GM19351 (cell line): ENCODE results near the gene GAS6.
"Not testable (repeated sequence)": the region's sequence is repeated elsewhere in the genome, so short reads cannot be mapped to it uniquely, and the experiment has no call there.

Experiments used
- ATAC-seq: cut with Tn5 transposase; IDR thresholded peaks from one replicate; pipeline ENCODE4 v1.9.1; 2021; ENCODE audit warnings: mild to moderate bottlenecking, moderate library complexity; ENCODE audit not compliant: unreplicated experiment

GAS6 gene

GRCh38 chr13:113874579-113875428 is 10.9 kb upstream of the GAS6 start:
- no peak for ATAC-seq

DNA sequence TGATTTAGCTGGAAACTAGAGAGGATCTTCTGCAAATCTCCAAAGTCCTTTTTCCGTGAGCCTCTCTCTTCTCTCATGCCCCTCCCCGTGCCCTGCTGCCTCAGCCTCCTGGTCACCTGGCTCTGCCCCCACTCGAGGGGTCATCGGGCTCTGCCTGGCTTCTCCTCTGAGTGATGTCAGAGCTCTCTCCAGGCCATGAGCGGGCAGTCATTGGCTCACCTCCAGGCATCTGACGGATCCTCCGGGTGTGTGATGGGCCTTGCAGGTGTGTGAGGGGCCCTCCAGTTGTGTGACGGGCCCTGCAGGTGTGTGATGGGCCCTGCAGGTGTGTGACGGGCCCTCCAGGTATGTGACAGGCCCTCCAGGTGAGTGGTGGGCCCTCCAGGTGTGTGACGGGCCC is 10.3 kb upstream of the GAS6 start:
- ATAC-seq = no peak

DNA sequence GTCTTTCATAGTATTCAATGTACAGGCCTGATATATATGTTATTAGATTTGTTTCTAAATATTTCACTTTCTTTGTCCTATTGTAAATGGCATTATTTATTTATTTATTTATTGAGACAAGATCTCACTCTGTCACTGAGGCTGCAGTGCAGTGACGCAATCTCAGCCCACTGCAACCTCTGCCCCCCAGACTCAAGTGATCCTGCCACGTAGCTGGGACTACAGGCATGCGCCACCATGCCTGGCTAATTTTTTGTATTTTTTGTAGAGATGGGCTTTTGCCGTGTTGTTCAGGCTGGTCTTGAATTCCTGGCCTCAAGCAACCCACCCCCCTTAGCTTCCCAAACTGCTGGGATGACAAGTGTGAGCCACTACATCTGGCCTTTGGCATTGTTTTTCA is 5.4 kb upstream of the GAS6 start:
- ATAC-seq = no peak

- not testable (repeated sequence) for ATAC-seq
Observed at GRCh38 chr13:113867913-113868312, 4.0 kb upstream of the GAS6 start.

- no peak for ATAC-seq
Observed at GRCh38 chr13:113865427-113865826, 1.6 kb upstream of the GAS6 start.

GRCh38 chr13:113864273-113864890 is 506 bp upstream of the GAS6 start:
- no peak for ATAC-seq

DNA sequence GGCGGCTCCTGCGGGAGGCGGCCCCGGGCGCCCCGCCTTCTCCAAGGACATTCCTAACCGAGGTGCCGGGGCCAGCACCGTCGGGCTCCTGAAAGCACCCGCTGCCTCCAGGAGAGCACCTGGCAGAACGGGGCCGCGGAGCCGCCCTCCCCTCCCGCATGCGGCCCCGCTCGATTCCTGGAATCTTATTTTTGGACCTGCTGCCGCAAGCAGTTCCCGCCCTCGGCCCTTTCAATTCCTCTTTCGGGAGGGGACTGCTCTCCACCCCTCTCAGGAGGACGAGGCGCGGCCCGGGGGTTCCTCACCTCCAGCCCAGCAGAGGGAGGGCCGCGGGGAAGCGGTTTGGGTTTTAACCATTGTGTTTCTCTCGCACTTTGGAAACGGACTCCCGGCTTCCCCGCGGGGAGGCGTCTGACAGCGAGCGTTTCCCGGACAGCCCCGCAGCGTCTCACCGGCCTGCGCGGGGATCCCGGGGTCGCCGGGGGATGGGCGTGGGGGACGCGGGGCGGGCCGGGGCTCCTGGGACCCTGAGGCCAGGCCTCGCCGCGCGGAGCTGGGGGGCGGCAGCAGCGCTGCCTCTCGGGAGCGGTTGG is 849 bp downstream of the GAS6 start:
- ATAC-seq = no peak

GRCh38 chr13:113862191-113862930 is 1.5 kb downstream of the GAS6 start:
- ATAC-seq = no peak

GRCh38 chr13:113861433-113862030 is 2.3 kb downstream of the GAS6 start:
- no peak for ATAC-seq

DNA sequence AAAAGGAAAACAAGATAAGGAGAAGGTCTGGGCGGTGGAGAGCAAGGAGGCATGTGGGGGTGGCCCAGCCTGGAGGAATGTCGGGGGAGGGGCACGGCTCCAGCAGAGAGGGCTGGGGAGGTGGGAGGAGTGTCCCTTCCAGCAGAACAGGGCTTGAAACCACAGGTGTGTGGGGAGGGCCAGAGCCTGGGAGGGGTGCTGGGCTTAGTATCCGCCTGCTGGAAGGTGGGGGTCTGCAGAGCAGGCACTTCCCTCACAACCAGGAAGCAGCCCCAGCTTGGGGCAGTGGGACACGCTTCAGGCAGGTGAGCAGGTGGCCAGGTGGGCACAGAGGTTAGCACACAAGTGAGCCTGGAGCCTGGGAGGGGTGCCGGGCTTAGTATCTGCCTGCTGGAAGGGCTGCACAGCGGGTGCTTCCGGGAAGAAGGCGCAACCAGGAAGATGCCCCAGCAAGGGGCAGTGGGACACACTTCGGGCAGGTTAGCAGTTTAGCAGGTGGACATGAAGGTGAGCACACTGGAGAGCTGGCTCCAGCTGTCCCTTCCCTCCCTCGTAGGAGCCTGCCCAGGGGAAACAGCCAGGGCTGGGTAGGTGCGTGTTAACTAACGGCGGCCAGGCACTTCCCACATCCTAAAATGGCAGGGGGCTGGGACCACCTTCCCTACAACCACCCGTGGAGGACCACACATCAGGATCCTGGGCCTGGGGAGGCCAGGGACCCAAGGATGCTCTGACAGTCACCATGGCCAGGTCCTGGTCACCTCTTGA is 3.0 kb downstream of the GAS6 start:
- ATAC-seq = no peak

GRCh38 chr13:113860051-113860664 is 3.7 kb downstream of the GAS6 start:
- ATAC-seq = no peak

GRCh38 chr13:113859311-113860050 is 4.4 kb downstream of the GAS6 start:
- ATAC-seq = no peak

DNA sequence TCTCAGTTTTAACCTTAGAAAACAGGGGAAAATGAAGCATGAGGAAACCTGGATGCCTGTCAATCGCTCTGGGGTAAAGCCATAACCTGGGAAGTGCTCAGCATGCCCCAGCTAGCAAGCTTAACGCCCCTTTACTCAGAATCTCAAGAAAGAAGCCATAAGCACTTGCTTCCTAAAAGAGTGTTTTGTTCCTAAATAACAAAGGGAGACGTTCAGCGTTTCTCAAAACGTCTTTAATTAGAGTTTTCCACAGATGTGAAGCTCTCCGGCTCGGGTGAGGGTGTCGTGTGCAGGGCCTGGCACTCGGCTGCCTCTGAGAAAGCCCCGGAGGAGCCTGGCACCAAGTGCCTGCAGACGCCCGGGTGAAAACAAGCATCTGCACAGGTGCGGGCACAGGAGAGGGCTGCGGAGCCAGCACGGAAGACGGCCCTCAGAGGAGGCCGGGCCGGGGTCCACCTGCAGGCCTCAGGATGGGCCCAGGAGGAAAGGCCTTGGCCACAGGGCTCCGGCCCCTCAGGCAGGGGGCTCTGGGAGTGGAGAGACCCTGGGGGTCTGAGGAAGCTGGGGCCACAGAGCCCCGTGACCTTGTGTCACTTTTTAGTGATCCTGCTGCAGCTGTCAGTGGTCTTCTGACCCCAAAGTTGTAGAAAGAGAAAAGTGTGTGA is 6.2 kb downstream of the GAS6 start:
- no peak for ATAC-seq

GRCh38 chr13:113856716-113857065 is 7.2 kb downstream of the GAS6 start:
- ATAC-seq = no peak

DNA sequence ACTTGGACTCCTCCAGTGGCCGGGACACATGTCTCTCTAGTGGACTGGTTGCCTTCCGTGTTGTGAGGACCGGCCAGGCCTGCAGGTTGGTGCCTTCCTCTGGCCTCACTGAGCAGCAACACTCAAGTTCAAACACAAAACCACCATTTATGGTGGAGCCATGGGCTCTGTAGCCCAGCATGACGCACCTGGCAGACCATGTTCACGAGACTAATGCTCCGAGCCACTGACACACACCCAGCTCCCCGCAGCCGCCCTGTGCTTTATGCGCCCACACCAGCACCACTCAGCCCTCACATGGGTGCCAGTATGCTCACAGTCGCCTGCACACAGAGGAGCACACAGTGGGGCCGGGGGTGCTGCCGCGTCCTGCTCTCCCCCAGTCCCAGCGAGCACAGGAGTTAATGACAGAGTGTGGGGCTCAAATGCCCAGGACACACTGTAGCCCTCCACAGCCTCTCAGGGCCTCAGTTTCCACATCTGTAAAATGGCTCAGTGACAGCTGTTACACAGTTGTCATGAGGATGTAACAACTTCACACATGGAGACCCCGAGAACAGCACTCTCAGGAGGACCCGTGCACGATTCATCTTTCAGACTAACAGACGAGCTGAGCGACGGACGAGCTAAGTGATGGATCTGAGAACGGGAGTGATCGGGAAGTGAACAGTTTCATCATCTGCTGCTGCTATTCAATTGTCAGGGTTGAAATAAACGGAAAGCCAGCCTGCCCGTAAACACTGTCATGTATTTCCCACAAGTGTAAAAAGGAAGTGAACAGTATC is 7.8 kb downstream of the GAS6 start:
- ATAC-seq = no peak

GRCh38 chr13:113855012-113855921 is 8.6 kb downstream of the GAS6 start:
- no peak for ATAC-seq
